KMS-11 (cell line): ENCODE results near the gene RERE.

ENCODE experiments used
- H2AFZ ChIP-seq: fragments of 200-600 bp; sonication (generic); 2 replicates; pipeline ENCODE4 v1.6.1; 2016; ENCODE audit warnings: antibody characterized with exemption, mixed run types, low read depth
- H3K27ac ChIP-seq: fragments of 200-600 bp; sonication (generic); 2 replicates; pipeline ENCODE4 v1.6.1; 2016; ENCODE audit warnings: mild to moderate bottlenecking, mixed run types
- H3K27me3 ChIP-seq: fragments of 200-600 bp; sonication (generic); 2 replicates; pipeline ENCODE4 v1.6.1; 2017; ENCODE audit warnings: mild to moderate bottlenecking, low read depth, mixed run types, moderate library complexity; ENCODE audit not compliant: insufficient read depth
- H3K36me3 ChIP-seq: fragments of 200-600 bp; sonication (generic); 2 replicates; pipeline ENCODE4 v1.6.1; 2017; ENCODE audit warnings: mild to moderate bottlenecking, mixed run types; ENCODE audit not compliant: insufficient read depth
- H3K4me1 ChIP-seq: fragments of 200-600 bp; sonication (generic); 2 replicates; pipeline ENCODE4 v1.6.1; 2016; ENCODE audit warnings: mild to moderate bottlenecking, low read depth, mixed run types; ENCODE audit not compliant: poor library complexity, severe bottlenecking
- H3K4me2 ChIP-seq: fragments of 200-600 bp; sonication (generic); 2 replicates; pipeline ENCODE4 v1.7.0; 2016; ENCODE audit warnings: mild to moderate bottlenecking, mixed run types
- H3K4me3 ChIP-seq: fragments of 200-600 bp; sonication (generic); IDR thresholded peaks from 2 replicates; pipeline ENCODE4 v1.6.1; 2017; ENCODE audit warnings: low read depth, low read length, mixed read lengths; ENCODE audit not compliant: insufficient read depth
- H3K79me2 ChIP-seq: fragments of 200-600 bp; sonication (generic); 2 replicates; pipeline ENCODE4 v1.6.1; 2016; ENCODE audit warnings: low read depth, mixed run types; ENCODE audit not compliant: insufficient read depth
- H3K9ac ChIP-seq: fragments of 200-600 bp; sonication (generic); 2 replicates; pipeline ENCODE4 v1.6.1; 2016; ENCODE audit warnings: mild to moderate bottlenecking, mixed run types
- H4K20me1 ChIP-seq: fragments of 200-600 bp; sonication (generic); 2 replicates; pipeline ENCODE4 v1.6.1; 2016; ENCODE audit warnings: mild to moderate bottlenecking, mixed run types; ENCODE audit not compliant: insufficient read depth
- TF ChIP-seq, protein P1 (sequence below): fragments of 200-600 bp; sonication (generic); conservative IDR thresholded peaks from 2 replicates; pipeline ENCODE4 v1.6.1; 2017; ENCODE audit warnings: low read depth, mild to moderate bottlenecking, antibody characterized with exemption, low read length, moderate library complexity, mixed read lengths

The RERE gene

DNA sequence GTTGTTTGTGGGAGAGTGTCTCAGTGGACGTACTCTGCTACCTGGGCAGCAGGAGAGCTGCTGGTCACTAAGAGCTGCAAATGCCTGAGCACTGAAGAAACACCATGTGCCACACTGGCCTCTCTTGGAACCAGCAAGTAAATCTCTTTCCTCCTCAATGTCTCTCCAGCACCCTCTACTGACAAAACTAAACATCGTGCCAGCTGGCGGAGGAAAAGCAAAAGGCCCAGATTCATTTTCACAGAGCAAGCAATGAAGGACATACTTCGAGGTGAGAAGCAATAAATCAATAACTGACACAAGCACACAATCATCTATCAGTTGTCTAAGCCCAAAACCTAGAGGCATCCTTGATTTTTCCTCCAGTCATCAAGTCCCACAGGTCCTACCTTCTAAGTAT lies 78.1 kb downstream of the RERE start:
- no peaks in the 10 kb centered on the region for H4K20me1 ChIP-seq
- no peaks in the 10 kb centered on the region for H3K4me1 ChIP-seq
- TF ChIP-seq, protein P1, sequence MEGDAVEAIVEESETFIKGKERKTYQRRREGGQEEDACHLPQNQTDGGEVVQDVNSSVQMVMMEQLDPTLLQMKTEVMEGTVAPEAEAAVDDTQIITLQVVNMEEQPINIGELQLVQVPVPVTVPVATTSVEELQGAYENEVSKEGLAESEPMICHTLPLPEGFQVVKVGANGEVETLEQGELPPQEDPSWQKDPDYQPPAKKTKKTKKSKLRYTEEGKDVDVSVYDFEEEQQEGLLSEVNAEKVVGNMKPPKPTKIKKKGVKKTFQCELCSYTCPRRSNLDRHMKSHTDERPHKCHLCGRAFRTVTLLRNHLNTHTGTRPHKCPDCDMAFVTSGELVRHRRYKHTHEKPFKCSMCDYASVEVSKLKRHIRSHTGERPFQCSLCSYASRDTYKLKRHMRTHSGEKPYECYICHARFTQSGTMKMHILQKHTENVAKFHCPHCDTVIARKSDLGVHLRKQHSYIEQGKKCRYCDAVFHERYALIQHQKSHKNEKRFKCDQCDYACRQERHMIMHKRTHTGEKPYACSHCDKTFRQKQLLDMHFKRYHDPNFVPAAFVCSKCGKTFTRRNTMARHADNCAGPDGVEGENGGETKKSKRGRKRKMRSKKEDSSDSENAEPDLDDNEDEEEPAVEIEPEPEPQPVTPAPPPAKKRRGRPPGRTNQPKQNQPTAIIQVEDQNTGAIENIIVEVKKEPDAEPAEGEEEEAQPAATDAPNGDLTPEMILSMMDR, result peak; percentile 35; the same call in 1 of the 2 replicates
- H3K27me3 ChIP-seq, result no peaks in the 10 kb centered on the region
- H3K36me3 ChIP-seq, result no peaks in the 10 kb centered on the region
- H3K9ac ChIP-seq, result no peak overlapping the region
- no peak overlapping the region for H2AFZ ChIP-seq
- no peak overlapping the region for H3K27ac ChIP-seq
- H3K4me3 ChIP-seq, result no peak overlapping the region
- H3K4me2 ChIP-seq, result no peak overlapping the region
- H3K79me2 ChIP-seq, result no peaks in the 10 kb centered on the region

DNA sequence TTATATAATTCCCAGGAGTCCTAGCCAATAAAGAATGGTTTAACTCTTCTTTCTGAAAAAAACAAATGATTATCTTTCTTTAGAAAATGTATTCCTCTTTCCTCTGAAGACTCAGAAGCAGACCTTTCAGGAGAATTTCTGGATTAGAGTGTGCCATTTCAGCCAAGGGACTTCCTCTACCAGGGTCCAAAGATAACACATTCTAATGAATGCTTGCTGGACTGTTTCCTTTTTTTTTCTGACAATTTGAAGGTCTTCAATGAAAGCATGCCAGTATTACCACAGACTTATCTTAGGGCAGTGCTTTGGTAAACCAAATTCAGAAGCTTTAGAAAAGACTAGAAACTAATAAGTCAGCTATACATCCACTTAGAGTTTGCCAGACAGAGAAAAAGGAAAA lies 80.5 kb downstream of the RERE start:
- TF ChIP-seq, protein P1, result no peak
- no peaks in the 10 kb centered on the region for H4K20me1 ChIP-seq
- no peaks in the 10 kb centered on the region for H3K79me2 ChIP-seq
- H3K36me3 ChIP-seq, result no peaks in the 10 kb centered on the region
- H3K4me3 ChIP-seq, result no peak overlapping the region
- no peak overlapping the region for H3K9ac ChIP-seq
- H3K4me1 ChIP-seq, result no peaks in the 10 kb centered on the region
- no peak overlapping the region for H3K27ac ChIP-seq
- no peak overlapping the region for H3K4me2 ChIP-seq
- no peak overlapping the region for H2AFZ ChIP-seq
- no peaks in the 10 kb centered on the region for H3K27me3 ChIP-seq

DNA sequence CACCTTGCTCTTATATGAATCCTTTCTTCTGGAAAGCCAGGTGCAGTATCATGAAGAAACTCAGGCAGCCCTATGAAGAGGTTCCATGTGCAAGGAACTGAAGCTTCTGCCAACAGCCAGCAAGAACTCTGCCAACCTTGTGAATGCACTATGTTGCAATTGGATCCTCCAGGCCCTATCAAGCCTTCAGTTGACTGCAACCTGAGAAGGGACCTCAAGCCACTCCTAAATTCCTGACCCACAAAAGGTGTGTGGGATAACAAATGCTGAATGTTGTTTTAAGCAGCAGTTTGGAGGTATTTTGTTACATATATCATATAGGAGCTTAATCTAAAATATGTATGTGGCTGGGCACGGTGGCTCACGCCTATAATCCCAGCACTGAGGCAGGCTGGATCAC lies 84.0 kb downstream of the RERE start:
- Histone ChIP-seq H3K4me1 (peaks cover 4% of the 10 kb centered on the region), H4K20me1 (no peaks in the 10 kb centered on the region), H3K9ac (no peak overlapping the region), H3K79me2 (no peaks in the 10 kb centered on the region), H2AFZ (no peak overlapping the region), H3K36me3 (no peaks in the 10 kb centered on the region), H3K27me3 (no peaks in the 10 kb centered on the region), H3K27ac (no peak overlapping the region), H3K4me2 (no peak overlapping the region), H3K4me3 (no peak overlapping the region)
- TF ChIP-seq, protein P1, result no peak

DNA sequence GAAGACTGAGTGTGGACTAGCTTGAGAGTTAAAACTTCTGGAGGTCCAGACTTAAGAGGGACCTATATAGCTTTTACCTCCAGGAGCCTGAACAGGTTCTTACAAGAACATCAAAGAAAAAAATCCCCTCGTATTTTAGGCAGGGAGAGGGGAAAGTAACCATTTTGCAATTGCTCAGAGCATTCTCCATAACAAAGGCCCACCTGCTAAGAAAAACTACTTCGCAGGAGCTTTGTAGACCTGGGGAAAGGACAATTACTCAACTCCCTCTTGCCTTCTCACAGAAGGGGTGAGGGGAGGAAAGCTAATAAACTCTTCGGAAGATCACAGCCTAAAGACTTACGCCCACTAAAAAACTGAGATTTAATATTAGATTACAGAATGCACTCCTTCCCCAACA lies 86.3 kb downstream of the RERE start:
- H3K9ac ChIP-seq, result no peak overlapping the region
- no peak overlapping the region for H3K27ac ChIP-seq

More for the DNA sequence above, 86.3 kb downstream of the RERE start:
- Histone ChIP-seq H3K79me2 (no peaks in the 10 kb centered on the region), H4K20me1 (no peaks in the 10 kb centered on the region), H2AFZ (no peak overlapping the region), H3K4me2 (no peak overlapping the region), H3K4me3 (no peak overlapping the region), H3K36me3 (no peaks in the 10 kb centered on the region), H3K27me3 (no peaks in the 10 kb centered on the region), H3K4me1 (peaks cover 14% of the 10 kb centered on the region)
- TF ChIP-seq, protein P1, result no peak
